HFFc6 (cell line): ENCODE results near the gene KDM5B. TPM values are rescaled to one million over a fixed set of nuclear protein-coding genes. Genes with fewer than 3 reads are reported as not detected.

ENCODE experiments used
- DNase-seq: peaks from one replicate; pipeline ENCODE4 v3.0.0-alpha.2; 2018
- H3K27ac Mint-ChIP-seq: 2 replicates; pipeline ENCODE4 v1.8.0; 2020; ENCODE audit warnings: mild to moderate bottlenecking, mixed read lengths
- H3K27me3 Mint-ChIP-seq: 2 replicates; pipeline ENCODE4 v1.8.0; 2021; ENCODE audit warnings: mild to moderate bottlenecking, moderate library complexity, mixed read lengths; ENCODE audit not compliant: insufficient read depth
- H3K36me3 Mint-ChIP-seq: 2 replicates; pipeline ENCODE4 v1.8.0; 2021; ENCODE audit warnings: low read depth, mixed read lengths
- H3K4me1 Mint-ChIP-seq: 2 replicates; pipeline ENCODE4 v1.8.0; 2020; ENCODE audit warnings: low read depth, mixed read lengths
- H3K4me3 Mint-ChIP-seq: 2 replicates; pipeline ENCODE4 v1.8.0; 2020; ENCODE audit warnings: mild to moderate bottlenecking, moderate library complexity, mixed read lengths
- H3K9me3 Mint-ChIP-seq: 2 replicates; pipeline ENCODE4 v1.8.0; 2020; ENCODE audit warnings: mild to moderate bottlenecking, mixed read lengths
- CTCF ChIP-seq: fragments of 200-600 bp; sonication (generic); IDR thresholded peaks from 2 replicates; pipeline ENCODE4 v1.5.0; 2021; ENCODE audit warnings: antibody characterized with exemption, mild to moderate bottlenecking
- total RNA-seq, 6 experiments: library from RNA; stranded (reverse); fragmentation: NEBNext Ultra II Directional; extraction: Animal tissue kit (Norgen Biotek cat#: 25700); gene quantifications; 2 replicates in 1 of 6; 3 replicates in 5 of 6; pipeline ENCODE4 v1.2.3, GENCODE V29; 2021

KDM5B gene
- total RNA-seq, 6 experiments from 2014 or later, result 48.1 to 65.5 (median 53.5) TPM

GRCh38 chr1:202806845-202807450 lies 1.3 kb downstream of the KDM5B start:
- H3K27ac Mint-ChIP-seq, result peak overlapping the region; percentile 80
- no peaks in the 10 kb centered on the region for H3K9me3 Mint-ChIP-seq
- peaks cover 5% of the 10 kb centered on the region for H3K27me3 Mint-ChIP-seq
- no peak for DNase-seq
- no peak for TF ChIP-seq CTCF
- peaks cover 71% of the 10 kb centered on the region for H3K4me1 Mint-ChIP-seq
- H3K4me3 Mint-ChIP-seq, result peak overlapping the region; percentile 90
- H3K36me3 Mint-ChIP-seq, result no peaks in the 10 kb centered on the region

GRCh38 chr1:202805886-202806844 lies 2.1 kb downstream of the KDM5B start:
- no peaks in the 10 kb centered on the region; the same call in 1 of the 2 replicates for H3K27me3 Mint-ChIP-seq
- H3K4me1 Mint-ChIP-seq, result peaks cover 70% of the 10 kb centered on the region
- peak overlapping the region; percentile 90 for H3K4me3 Mint-ChIP-seq
- no peak for DNase-seq
- no peaks in the 10 kb centered on the region for H3K9me3 Mint-ChIP-seq
- H3K36me3 Mint-ChIP-seq, result no peaks in the 10 kb centered on the region
- peak overlapping the region; percentile 80 for H3K27ac Mint-ChIP-seq
- TF ChIP-seq CTCF, result no peak

- Mint-ChIP-seq H3K36me3 (no peaks in the 10 kb centered on the region), H3K9me3 (no peaks in the 10 kb centered on the region), H3K27ac (peak overlapping the region; percentile 7; the same call in 1 of the 2 replicates), H3K27me3 (no peaks in the 10 kb centered on the region), H3K4me3 (no peak overlapping the region), H3K4me1 (peaks cover 62% of the 10 kb centered on the region)
- TF ChIP-seq CTCF, result no peak
- no peak for DNase-seq
Observed at GRCh38 chr1:202804126-202804525, 4.1 kb downstream of the KDM5B start.

GRCh38 chr1:202802998-202803932 lies 5.0 kb downstream of the KDM5B start:
- H3K4me3 Mint-ChIP-seq, result peak overlapping the region; percentile 46; the same call in 1 of the 2 replicates
- H3K9me3 Mint-ChIP-seq, result no peaks in the 10 kb centered on the region

More at GRCh38 chr1:202802998-202803932, 5.0 kb downstream of the KDM5B start:
- Mint-ChIP-seq H3K27ac (peak overlapping the region; percentile 83), H3K4me1 (peaks cover 53% of the 10 kb centered on the region), H3K27me3 (no peaks in the 10 kb centered on the region), H3K36me3 (no peaks in the 10 kb centered on the region)
- TF ChIP-seq CTCF, result no peak
- peak; percentile 38 for DNase-seq
